Inferior parietal cortex (tissue), 1 donor: ENCODE data around the gene CFAP57.

Experiments
- DNase-seq: peaks from one replicate; pipeline ENCODE4 v3.0.0-alpha.2; 2016; ENCODE audit errors: extremely low spot score

Gene CFAP57

GRCh38 chr1:43253876-43254275, 81.7 kb downstream of the CFAP57 start:
- no peak for DNase-seq

DNA sequence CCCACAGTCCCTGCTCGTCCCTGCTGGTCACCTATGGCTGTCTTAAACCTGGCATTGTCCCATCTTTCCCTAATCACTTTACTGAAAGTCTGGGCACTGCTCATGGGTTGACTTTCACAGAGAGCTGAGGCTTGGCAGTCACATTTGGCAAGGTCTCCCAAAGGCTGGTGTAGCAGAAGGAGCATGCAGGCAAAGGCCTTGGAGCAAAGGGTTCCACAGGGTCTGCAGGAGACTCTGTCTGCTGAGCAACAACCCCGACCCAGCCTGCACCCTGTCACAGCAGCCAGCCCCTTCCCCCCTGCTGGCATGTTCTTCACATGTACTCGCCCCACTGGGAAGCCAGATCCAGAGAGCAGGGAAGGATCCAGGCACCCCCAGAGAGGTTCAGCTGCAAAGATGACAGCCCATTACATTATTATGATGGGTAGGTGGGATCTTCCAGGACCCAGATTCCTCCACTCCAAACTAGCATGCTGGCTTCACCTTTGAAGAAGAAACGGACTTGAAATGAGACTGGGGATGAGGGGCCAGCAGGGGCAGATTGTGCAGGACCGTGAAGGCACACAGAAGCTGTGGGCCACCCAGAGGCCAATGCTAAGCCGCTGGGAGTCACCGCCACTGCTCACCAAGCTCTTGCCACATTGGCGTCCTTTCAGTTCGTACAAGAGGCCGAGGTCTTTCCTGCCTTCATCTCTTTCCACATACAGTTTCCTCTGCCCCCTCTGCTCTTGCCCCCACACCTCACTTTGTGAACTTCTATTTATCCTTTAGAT, 83.5 kb downstream of the CFAP57 start:
- DNase-seq, result no peak

GRCh38 chr1:43256675-43257570, 84.8 kb downstream of the CFAP57 start:
- no peak for DNase-seq

DNA sequence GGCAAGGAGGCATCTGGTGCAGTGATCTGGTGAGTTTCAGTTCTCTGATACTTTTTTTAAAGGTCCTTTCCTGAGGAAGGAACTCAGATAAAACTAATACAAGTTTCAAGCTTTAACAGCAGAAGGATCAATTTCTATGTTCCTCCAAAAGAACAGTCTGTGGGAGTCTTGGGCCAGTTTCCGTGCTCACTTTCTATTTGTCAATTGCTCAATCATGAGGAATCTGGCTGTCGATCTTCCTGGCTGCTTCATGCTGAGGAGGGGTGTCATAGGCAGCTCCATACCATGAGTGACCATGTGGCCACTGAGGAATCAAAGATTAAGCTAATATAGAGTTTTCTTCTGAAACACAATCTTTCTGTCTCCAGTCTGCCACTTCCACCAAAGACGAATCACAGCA, 86.2 kb downstream of the CFAP57 start:
- no peak for DNase-seq

DNA sequence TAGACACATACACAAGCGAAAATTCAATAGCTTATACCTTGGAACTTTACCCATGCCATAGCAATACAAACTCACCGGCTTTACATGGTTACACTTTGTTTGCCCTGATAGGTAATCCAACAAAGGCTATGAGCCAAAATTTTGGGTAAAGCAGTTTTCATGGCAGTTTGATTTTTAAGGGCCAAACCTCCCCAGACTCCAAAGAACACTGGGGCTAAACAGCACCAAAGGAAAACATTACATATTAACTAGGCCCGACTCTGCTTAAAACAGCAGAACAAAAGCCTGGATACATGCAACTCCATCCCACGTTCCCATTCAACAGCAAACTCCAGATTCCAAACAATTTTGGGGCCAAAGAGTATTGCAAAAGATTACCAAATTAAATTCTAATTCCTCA, 93.3 kb downstream of the CFAP57 start:
- no peak for DNase-seq

DNA sequence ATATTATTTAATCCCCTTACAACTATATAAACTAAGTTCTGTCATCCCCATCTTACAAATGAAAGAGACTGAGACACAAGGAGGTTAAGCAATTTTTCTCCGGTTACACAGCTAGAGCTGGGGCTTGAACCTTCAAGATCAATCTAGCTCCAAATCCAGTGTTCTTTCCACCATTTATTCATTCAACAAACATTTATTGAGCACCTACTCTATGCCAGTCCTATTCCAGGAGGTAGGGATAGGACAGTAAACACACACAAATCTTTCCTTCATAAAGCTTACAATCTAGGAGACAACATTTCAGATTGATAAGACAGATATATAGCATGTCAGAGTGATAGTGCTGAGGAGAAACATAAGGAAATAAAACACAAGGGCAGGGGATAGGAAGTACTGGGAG, 94.8 kb downstream of the CFAP57 start:
- DNase-seq, result no peak

- no peak for DNase-seq
These were observed 95.2 kb downstream of the CFAP57 start for GRCh38 chr1:43267291-43267805.

DNA sequence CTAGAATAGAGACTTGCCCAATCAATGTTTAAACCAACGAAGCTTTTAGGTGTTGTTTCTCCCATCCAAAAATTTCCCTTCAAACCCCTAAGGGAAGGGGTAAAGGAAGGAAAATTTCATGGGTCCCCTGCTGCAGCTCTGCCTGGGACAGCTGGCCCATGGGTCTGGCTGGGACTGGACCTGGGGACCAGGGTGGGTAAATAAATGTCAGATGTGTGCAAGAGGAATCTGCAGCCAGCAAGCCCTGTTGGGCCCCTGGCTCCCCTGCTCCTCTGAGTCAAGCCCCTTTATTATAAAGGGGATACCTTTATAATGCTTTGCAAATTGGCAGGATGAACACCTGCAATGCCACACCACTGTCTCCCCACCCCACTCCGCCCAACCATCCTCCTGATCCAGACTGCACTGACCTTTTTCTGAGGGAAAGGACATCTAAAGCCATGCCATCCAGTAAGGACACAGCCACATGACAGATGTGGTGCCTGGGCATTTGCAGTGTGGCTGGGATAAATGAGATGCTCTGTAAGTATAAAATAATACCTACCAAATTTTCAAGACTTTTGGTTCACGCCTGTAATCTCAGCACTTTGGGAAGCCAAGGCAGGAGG, 95.8 kb downstream of the CFAP57 start:
- DNase-seq, result no peak

GRCh38 chr1:43269627-43270375, 97.7 kb downstream of the CFAP57 start, which contains the start of gene TMEM125:
Gene TMEM125 (plus strand): TSS chr1:43269983. CDS start chr1:43272723, 2,740 bp downstream.
- DNase-seq, result no peak

DNA sequence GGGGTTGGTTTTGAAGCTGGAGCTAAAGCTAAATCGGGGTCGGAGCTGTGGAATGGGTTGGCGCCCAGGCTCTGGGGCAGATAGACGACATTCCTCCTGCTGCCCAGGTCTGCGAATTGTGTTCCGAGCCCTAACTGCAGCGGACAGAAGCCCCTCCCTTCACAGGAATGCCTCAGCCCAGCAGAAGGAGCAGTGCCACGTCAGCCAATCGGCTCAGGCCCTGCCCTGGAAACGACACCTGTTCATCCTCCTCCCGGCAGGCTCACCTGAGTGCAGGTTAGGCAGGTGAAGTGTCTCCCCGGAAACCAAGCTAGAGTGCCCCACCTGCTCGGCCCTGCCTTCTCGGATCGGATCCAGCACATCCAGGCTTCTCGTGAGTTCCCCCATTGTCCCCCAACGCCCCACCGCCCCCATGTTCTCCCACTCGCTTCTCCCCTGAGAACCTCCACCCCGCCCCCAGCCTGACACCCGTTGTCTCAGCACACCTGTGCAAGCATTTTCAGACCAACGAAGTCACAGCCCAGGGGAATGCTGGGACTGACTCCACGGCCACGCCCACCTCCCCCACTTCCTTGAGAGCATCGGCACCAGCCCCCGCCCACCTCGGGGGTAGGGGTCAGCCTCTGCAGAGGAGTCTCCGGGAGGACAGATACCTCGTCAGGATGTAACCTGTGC, 98.4 kb downstream of the CFAP57 start:
- DNase-seq, result no peak

GRCh38 chr1:43271186-43272118, 99.3 kb downstream of the CFAP57 start:
- no peak for DNase-seq

- DNase-seq, result peak; percentile 61
These were observed 100.0 kb downstream of the CFAP57 start for GRCh38 chr1:43272161-43272560.

GRCh38 chr1:43272576-43273571, 100.7 kb downstream of the CFAP57 start:
- DNase-seq, result no peak

GRCh38 chr1:43273708-43274107, 101.6 kb downstream of the CFAP57 start:
- no peak for DNase-seq

GRCh38 chr1:43274125-43274803, 102.1 kb downstream of the CFAP57 start:
- no peak for DNase-seq

DNA sequence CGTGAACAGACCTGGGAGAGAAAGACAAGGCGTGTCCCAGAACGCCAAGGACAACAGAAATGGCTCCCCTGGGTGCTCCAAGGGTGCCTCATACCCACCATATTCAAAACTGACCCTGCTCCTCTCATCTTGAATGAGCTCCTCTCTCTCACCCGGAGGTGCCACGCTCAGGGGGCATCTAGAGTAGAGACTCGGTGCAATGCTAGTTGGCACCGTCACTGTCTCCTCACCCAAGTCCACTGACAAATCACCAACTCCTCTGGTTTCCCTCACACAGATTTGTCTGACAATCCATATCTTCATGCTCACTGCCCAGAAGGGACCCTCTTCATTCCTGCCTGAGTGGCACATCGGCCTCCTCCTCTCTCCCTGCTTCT, 102.7 kb downstream of the CFAP57 start:
- DNase-seq, result no peak

- DNase-seq, result no peak
These were observed 103.9 kb downstream of the CFAP57 start for GRCh38 chr1:43275826-43276620.
